ENCODE results near the gene SRP14.
"Not testable (repeated sequence)": the region's sequence is repeated elsewhere in the genome, so short reads cannot be mapped to it uniquely, and the experiment has no call there.

SRP14 gene

GRCh38 chr15:40029979-40030893 lies 8.7 kb downstream of the SRP14 start:
- no peak for DNase-seq (ENCODE audit: low read depth in 2 of 2)

- DNase-seq (ENCODE audit: low read depth in 2 of 2) = no peak
Measured at GRCh38 chr15:40028853-40029252, 10.1 kb downstream of the SRP14 start.

- no peak for DNase-seq (ENCODE audit: low read depth in 2 of 2)
Measured at GRCh38 chr15:40028193-40028592, 10.8 kb downstream of the SRP14 start.

- no peak for DNase-seq (ENCODE audit: low read depth in 2 of 2)
Measured at GRCh38 chr15:40016224-40016865, 22.6 kb downstream of the SRP14 start.

GRCh38 chr15:40014390-40014789 lies 24.6 kb downstream of the SRP14 start:
- DNase-seq (ENCODE audit: low read depth in 2 of 2) = no peak

GRCh38 chr15:40013372-40013771 lies 25.6 kb downstream of the SRP14 start:
- DNase-seq (ENCODE audit: low read depth in 2 of 2) = not testable (repeated sequence)

GRCh38 chr15:40011303-40011702 lies 27.7 kb downstream of the SRP14 start:
- DNase-seq (ENCODE audit: low read depth in 2 of 2) = no peak

- DNase-seq (ENCODE audit: low read depth in 2 of 2) = no peak
Measured at GRCh38 chr15:40010686-40011085, 28.3 kb downstream of the SRP14 start.

GRCh38 chr15:40008061-40008765 lies 30.8 kb downstream of the SRP14 start:
- no peak for DNase-seq (ENCODE audit: low read depth in 2 of 2)

GRCh38 chr15:40006646-40007045 lies 32.3 kb downstream of the SRP14 start:
- no peak for DNase-seq (ENCODE audit: low read depth in 2 of 2)

GRCh38 chr15:40006003-40006402 lies 33.0 kb downstream of the SRP14 start:
- DNase-seq (ENCODE audit: low read depth in 2 of 2) = no peak

- DNase-seq (ENCODE audit: low read depth in 2 of 2) = no peak
Measured at GRCh38 chr15:40003116-40003916, 35.7 kb downstream of the SRP14 start.

GRCh38 chr15:40002295-40002694 lies 36.7 kb downstream of the SRP14 start:
- no peak for DNase-seq (ENCODE audit: low read depth in 2 of 2)

- DNase-seq (ENCODE audit: low read depth in 2 of 2) = no peak
Measured at GRCh38 chr15:39999538-40000200, 39.3 kb downstream of the SRP14 start.

GRCh38 chr15:39998511-39999077 lies 40.4 kb downstream of the SRP14 start:
- DNase-seq (ENCODE audit: low read depth in 2 of 2) = no peak

GRCh38 chr15:39997639-39998038 lies 41.3 kb downstream of the SRP14 start:
- no peak for DNase-seq (ENCODE audit: low read depth in 2 of 2)

GRCh38 chr15:39997031-39997430 lies 42.0 kb downstream of the SRP14 start:
- no peak for DNase-seq (ENCODE audit: low read depth in 2 of 2)

- not testable (repeated sequence) for DNase-seq (ENCODE audit: low read depth in 2 of 2)
Measured at GRCh38 chr15:39996228-39996627, 42.8 kb downstream of the SRP14 start.

GRCh38 chr15:39992953-39993352 lies 46.0 kb downstream of the SRP14 start:
- DNase-seq (ENCODE audit: low read depth in 2 of 2) = not testable (repeated sequence)

GRCh38 chr15:39990706-39991105 lies 48.3 kb downstream of the SRP14 start:
- no peak for DNase-seq (ENCODE audit: low read depth in 2 of 2)

GRCh38 chr15:39987821-39988220 lies 51.2 kb downstream of the SRP14 start:
- DNase-seq (ENCODE audit: low read depth in 2 of 2) = no peak
